SK-N-MC (cell line): ENCODE data around the gene SPIRE1.

Source experiments
- EZH2 ChIP-seq: fragments of 200-600 bp; sonication (generic); IDR thresholded peaks from one replicate; pipeline ENCODE4 v1.6.1; 2017; ENCODE audit warnings: antibody characterized with exemption
- FOXP2 ChIP-seq: optimal IDR thresholded peaks from 2 replicates; pipeline ENCODE3; 2011; ENCODE audit warnings: mild to moderate bottlenecking, moderate library complexity; ENCODE audit not compliant: insufficient read depth; ENCODE audit errors: extremely low read length, control extremely low read depth
- POLR2AphosphoS5 ChIP-seq: IDR thresholded peaks from 2 replicates; pipeline ENCODE4 v1.6.1; 2012; ENCODE audit warnings: mild to moderate bottlenecking, low read depth, low read length, borderline replicate concordance

DNA sequence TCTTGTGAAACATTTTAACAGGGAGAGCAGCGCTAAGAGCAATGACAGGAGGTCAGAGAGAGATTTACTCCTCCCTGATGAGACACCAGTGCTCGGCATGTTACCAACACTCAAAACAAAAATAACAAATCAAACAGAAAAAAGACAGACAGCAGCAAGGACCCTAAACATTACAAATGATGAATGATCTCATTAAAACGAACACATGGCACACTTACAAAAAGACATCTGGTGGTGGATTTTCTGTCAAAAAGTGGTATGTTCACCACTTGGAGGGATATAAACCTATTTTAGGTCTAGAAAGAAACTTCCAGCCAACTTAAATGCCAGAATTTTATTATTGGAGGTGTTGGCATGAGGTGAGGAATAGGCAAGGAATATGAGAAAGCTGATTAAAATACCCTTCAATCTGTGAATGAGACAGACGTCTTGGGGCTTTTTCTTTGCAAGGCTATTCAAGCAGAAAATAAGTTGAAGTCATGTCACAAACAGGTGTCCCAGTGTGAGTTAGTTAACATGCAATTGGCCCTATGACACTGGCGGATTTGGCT is 137.4 kb downstream of the SPIRE1 start:
- TF ChIP-seq EZH2 = no peak
- TF ChIP-seq POLR2AphosphoS5 = no peak
- no peak for TF ChIP-seq FOXP2
